ENCODE measurements around the gene CDH26. TPM values are rescaled to one million over a fixed set of nuclear protein-coding genes. Genes with fewer than 3 reads are reported as not detected.
A peak's percentile ranks its signal among the peaks of the same experiment; 100 is the strongest.

CDH26 gene
- total and polyA plus RNA-seq, 10 of the 15 experiments (the other 5 are each of a cell fraction or from before 2014, with no cell fraction given) = 0.03 to 0.19 (median 0.08) TPM; not detected in 4

DNA sequence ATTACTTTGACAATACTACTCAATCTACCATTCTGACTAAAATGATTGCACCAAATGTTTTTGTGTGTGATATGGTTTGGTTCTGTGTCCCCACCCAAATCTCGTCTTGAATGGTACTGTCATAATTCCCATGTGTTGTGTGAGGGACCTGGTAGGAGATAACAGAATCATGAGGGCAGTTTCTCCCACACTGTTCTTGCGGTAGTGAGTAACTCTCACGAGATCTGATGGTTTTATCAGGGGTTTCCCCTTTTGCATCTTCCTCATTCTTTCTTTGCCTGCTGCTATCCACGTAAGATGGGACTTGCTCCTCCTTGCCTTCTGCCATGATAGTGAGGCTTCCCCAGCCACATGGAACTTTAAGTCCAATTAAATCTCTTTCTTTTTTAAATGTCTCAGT is 45.6 kb upstream of the CDH26 start:
- no peak overlapping the region for H2AFZ ChIP-seq (ENCODE audit: control insufficient read depth, low read depth, low read length)
- ChIA-PET RAD21 (ENCODE audit: unreplicated experiment) (interaction anchor here (1.2 kb wide), 1 partner anchor 129 kb away, joined by 3 read pairs; no protein-coding TSS in a partner anchor), POLR2A (no interaction called here), SMC1A (ENCODE audit: uncharacterized antibody, unreplicated experiment) (no interaction called here), CTCF (interaction anchor here (0.8 to 2.6 kb wide), 2 partner anchors 22 to 28 kb away, joined by 3 to 8 read pairs; partner anchors contain the start of genes FAM217B and PPP1R3D)
- H3K4me2 ChIP-seq (ENCODE audit: control insufficient read depth, insufficient read depth) = no peak overlapping the region
- no peaks in the 10 kb centered on the region for H4K20me1 ChIP-seq (ENCODE audit: control insufficient read depth, insufficient read depth)
- H3K27ac ChIP-seq (ENCODE audit: control insufficient read depth, insufficient read depth) = no peak overlapping the region
- no peak overlapping the region for H3K9ac ChIP-seq (ENCODE audit: control insufficient read depth, insufficient read depth, low read length)
- H3K79me2 ChIP-seq (ENCODE audit: control insufficient read depth, insufficient read depth, low read length) = no peaks in the 10 kb centered on the region
- 2% methylated on average over 4 of the region's 4 CpGs for WGBS (ENCODE audit: insufficient coverage, insufficient replicate concordance, low lambda C conversion rate, missing lambda C conversion rate)
- FAIRE-seq (no peak), DNase-seq (ENCODE audit: low read depth, low spot score) (no peak), ATAC-seq (no peak)
- BruUV-seq (replicated peaks) = no TSS peak
- H3K4me1 ChIP-seq (ENCODE audit: control insufficient read depth, insufficient read depth, low read length) = no peaks in the 10 kb centered on the region
- in situ Hi-C loops (cut with MboI) (no loop called here), intact Hi-C loops (cut with micrococcal nuclease; ENCODE audit: unreplicated experiment) (no loop called here)
- H3K4me3 ChIP-seq = no peak overlapping the region
- H3K9me3 ChIP-seq (replicated peaks; ENCODE audit: control insufficient read depth, insufficient read depth, low read length) = no peaks in the 10 kb centered on the region; the same call in 2 of the 3 replicates
- H3K36me3 ChIP-seq (ENCODE audit: control insufficient read depth in 2 of 2, insufficient read depth in 2 of 2, low read length in 1 of 2) = no peaks in the 10 kb centered on the region
- no peaks in the 10 kb centered on the region for H3K27me3 ChIP-seq (replicated peaks in 1 of 2; ENCODE audit: control insufficient read depth in 2 of 2, insufficient read depth in 2 of 2, low read length in 1 of 2)
- TF ChIP-seq SMAD5 (IDR thresholded peaks at IDR 0.05; ENCODE audit: low read depth) (no peak), YBX1 (IDR thresholded peaks at IDR 0.05) (no peak), NFYA (IDR thresholded peaks at IDR 0.05; ENCODE audit: borderline replicate concordance, low read depth, low read length) (no peak), IKZF2 (IDR thresholded peaks at IDR 0.05) (0 out of 4 replicates have a peak, but pooled peaks of 1 of the 2 experiments have one; percentile 14), ESRRA (IDR thresholded peaks at IDR 0.05; ENCODE audit: low read length) (no peak), BHLHE40 (IDR thresholded peaks at IDR 0.05; ENCODE audit: borderline replicate concordance in 1 of 2, low read depth in 2 of 2, low read length in 1 of 2) (peak in 1 of 2 experiments; percentile 51; a peak in 2 of 4 replicates), CHD1 (IDR thresholded peaks at IDR 0.05; ENCODE audit: low read depth, low read length) (no peak), RAD51 (IDR thresholded peaks at IDR 0.05) (no peak), RUNX3 (IDR thresholded peaks at IDR 0.05; ENCODE audit: low read length) (0 out of 2 replicates have a peak, but pooled peaks have one; percentile 7), GABPA (IDR thresholded peaks at IDR 0.05; ENCODE audit: low read depth) (no peak), BCL11A (IDR thresholded peaks at IDR 0.05; ENCODE audit: low read depth, low read length) (no peak), HDAC6 (IDR thresholded peaks at IDR 0.05; ENCODE audit: unreplicated experiment) (no peak), ETV6 (conservative IDR thresholded peaks at IDR 0.05 in 1 of 2, IDR thresholded peaks at IDR 0.05 in 1 of 2; ENCODE audit: borderline replicate concordance in 1 of 2, low read depth in 1 of 2) (no peak), TAF1 (IDR thresholded peaks at IDR 0.05; ENCODE audit: borderline replicate concordance, low read depth, low read length) (no peak), SREBF2 (IDR thresholded peaks at IDR 0.05; ENCODE audit: low read length) (no peak), RCOR1 (conservative IDR thresholded peaks at IDR 0.05; ENCODE audit: low read depth, low read length) (no peak)
- TF ChIP-seq, protein P1, sequence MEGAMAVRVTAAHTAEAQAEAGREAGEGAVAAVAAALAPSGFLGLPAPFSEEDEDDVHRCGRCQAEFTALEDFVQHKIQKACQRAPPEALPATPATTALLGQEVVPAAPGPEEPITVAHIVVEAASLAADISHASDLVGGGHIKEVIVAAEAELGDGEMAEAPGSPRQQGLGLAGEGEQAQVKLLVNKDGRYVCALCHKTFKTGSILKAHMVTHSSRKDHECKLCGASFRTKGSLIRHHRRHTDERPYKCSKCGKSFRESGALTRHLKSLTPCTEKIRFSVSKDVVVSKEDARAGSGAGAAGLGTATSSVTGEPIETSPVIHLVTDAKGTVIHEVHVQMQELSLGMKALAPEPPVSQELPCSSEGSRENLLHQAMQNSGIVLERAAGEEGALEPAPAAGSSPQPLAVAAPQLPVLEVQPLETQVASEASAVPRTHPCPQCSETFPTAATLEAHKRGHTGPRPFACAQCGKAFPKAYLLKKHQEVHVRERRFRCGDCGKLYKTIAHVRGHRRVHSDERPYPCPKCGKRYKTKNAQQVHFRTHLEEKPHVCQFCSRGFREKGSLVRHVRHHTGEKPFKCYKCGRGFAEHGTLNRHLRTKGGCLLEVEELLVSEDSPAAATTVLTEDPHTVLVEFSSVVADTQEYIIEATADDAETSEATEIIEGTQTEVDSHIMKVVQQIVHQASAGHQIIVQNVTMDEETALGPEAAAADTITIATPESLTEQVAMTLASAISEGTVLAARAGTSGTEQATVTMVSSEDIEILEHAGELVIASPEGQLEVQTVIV (IDR thresholded peaks at IDR 0.05; ENCODE audit: borderline replicate concordance, partially characterized antibody) = no peak
- TF ChIP-seq, protein P2, sequence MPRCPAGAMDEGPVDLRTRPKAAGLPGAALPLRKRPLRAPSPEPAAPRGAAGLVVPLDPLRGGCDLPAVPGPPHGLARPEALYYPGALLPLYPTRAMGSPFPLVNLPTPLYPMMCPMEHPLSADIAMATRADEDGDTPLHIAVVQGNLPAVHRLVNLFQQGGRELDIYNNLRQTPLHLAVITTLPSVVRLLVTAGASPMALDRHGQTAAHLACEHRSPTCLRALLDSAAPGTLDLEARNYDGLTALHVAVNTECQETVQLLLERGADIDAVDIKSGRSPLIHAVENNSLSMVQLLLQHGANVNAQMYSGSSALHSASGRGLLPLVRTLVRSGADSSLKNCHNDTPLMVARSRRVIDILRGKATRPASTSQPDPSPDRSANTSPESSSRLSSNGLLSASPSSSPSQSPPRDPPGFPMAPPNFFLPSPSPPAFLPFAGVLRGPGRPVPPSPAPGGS (IDR thresholded peaks at IDR 0.05; ENCODE audit: borderline replicate concordance, insufficient read depth, low read depth, low read length, poor library complexity, severe bottlenecking) = no peak
- TF ChIP-seq, protein P3, sequence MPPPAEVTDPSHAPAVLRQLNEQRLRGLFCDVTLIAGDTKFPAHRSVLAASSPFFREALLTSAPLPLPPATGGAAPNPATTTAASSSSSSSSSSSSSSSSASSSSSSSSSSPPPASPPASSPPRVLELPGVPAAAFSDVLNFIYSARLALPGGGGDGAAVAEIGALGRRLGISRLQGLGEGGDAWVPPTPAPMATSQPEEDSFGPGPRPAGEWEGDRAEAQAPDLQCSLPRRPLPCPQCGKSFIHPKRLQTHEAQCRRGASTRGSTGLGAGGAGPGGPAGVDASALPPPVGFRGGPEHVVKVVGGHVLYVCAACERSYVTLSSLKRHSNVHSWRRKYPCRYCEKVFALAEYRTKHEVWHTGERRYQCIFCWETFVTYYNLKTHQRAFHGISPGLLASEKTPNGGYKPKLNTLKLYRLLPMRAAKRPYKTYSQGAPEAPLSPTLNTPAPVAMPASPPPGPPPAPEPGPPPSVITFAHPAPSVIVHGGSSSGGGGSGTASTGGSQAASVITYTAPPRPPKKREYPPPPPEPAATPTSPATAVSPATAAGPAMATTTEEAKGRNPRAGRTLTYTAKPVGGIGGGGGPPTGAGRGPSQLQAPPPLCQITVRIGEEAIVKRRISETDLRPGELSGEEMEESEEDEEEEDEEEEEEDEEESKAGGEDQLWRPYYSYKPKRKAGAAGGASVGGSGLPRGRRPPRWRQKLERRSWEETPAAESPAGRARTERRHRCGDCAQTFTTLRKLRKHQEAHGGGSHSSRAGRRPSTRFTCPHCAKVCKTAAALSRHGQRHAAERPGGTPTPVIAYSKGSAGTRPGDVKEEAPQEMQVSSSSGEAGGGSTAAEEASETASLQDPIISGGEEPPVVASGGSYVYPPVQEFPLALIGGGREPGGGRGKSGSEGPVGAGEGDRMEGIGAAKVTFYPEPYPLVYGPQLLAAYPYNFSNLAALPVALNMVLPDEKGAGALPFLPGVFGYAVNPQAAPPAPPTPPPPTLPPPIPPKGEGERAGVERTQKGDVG (CRISPR knock-in tag; IDR thresholded peaks at IDR 0.05) = no peak
